A549 (cell line): ENCODE data around the gene ASIC1. TPM values are rescaled to one million over a fixed set of nuclear protein-coding genes. Genes with fewer than 3 reads are reported as not detected.

Experiments
- ATAC-seq, 2 experiments: fragments of 200-7000 bp in 1 of 2; fragments of >200 bp in 1 of 2; cut with Nextera tagmentation in 1 of 2; cut with Tn5 transposase in 1 of 2; 3 replicates each; pipeline versions ENCODE4 v1.8.0 to v1.9.1; 2018 to 2020; ENCODE audit warnings: mild to moderate bottlenecking in 1 of 2, moderate library complexity in 1 of 2
- CTCF ChIA-PET: fragments of 300-600 bp; sonication (Branson Sonifier 250); formaldehyde crosslinking; extraction: SDS; loops from one replicate; lab custom pipeline; 2021; ENCODE audit warnings: antibody characterized with exemption, inconsistent platforms; lab: Yijun Ruan, JAX
- POLR2A ChIA-PET: fragments of 350-600 bp; formaldehyde crosslinking; extraction: SDS; loops from one replicate; lab custom pipeline; 2021; ENCODE audit warnings: antibody characterized with exemption, inconsistent platforms; lab: Yijun Ruan, JAX
- DNase-seq, 2 experiments: peaks; one replicate each; pipeline versions ENCODE4 v3.0.0 to v3.0.0-alpha.2; 2011 to 2016; ENCODE audit warnings: low read depth in 1 of 2, low spot score in 1 of 2
- FAIRE-seq: peaks from 2 replicates; lab custom pipeline; 2011; peaks lifted over from hg19 to GRCh38; lab: Jason Lieb, UNC
- H3K27ac ChIP-seq, 2 experiments: fragments of >200 bp; sonication (Bioruptor Twin); formaldehyde crosslinking; 3 replicates each; pipeline ENCODE4 v1.5.1; 2016 to 2017
- H3K4me1 ChIP-seq: fragments of >200 bp; sonication (Bioruptor Twin); formaldehyde crosslinking; 3 replicates; pipeline ENCODE4 v1.6.1; 2016
- H3K4me2 ChIP-seq: fragments of >200 bp; sonication (Bioruptor Twin); formaldehyde crosslinking; 3 replicates; pipeline ENCODE4 v1.6.1; 2016
- H3K4me3 ChIP-seq: fragments of >200 bp; sonication (Bioruptor Twin); formaldehyde crosslinking; 3 replicates; pipeline ENCODE4 v1.5.1; 2016
- H3K9me3 ChIP-seq: fragments of >200 bp; sonication (Bioruptor Twin); formaldehyde crosslinking; 3 replicates; pipeline ENCODE4 v1.6.1; 2016
- CBX2 ChIP-seq: fragments of 200-600 bp; sonication (generic); IDR thresholded peaks from 2 replicates; pipeline ENCODE4 v1.6.1; 2016; ENCODE audit warnings: low read depth, mild to moderate bottlenecking, borderline replicate concordance
- EHMT2 ChIP-seq: fragments of 200-600 bp; sonication (generic); IDR thresholded peaks from 2 replicates; pipeline ENCODE4 v1.6.1; 2016; ENCODE audit warnings: antibody characterized with exemption, low read depth, mild to moderate bottlenecking, moderate library complexity
- EP300 ChIP-seq, 2 experiments: fragments of >200 bp; sonication (Bioruptor Twin); formaldehyde crosslinking; IDR thresholded peaks; 2 replicates in 1 of 2; 3 replicates in 1 of 2; pipeline ENCODE4 v1.6.1; 2016 to 2017
- HOXB13 ChIP-seq: fragments of 250-450 bp; sonication (Bioruptor Pico); IDR thresholded peaks from 2 replicates; pipeline ENCODE4 v1.5.0; 2020; ENCODE audit warnings: low read depth, mild to moderate bottlenecking, moderate library complexity
- KDM1A ChIP-seq: fragments of 200-600 bp; sonication (generic); IDR thresholded peaks from 2 replicates; pipeline ENCODE4 v1.6.1; 2016; ENCODE audit warnings: low read depth, mild to moderate bottlenecking
- KDM5A ChIP-seq: fragments of 200-600 bp; sonication (generic); IDR thresholded peaks from 2 replicates; pipeline ENCODE4 v1.6.1; 2016; ENCODE audit warnings: antibody characterized with exemption, mild to moderate bottlenecking
- MAZ ChIP-seq: fragments of 150-350 bp; IDR thresholded peaks from 2 replicates; pipeline ENCODE4 v1.6.1; 2014; ENCODE audit warnings: antibody characterized with exemption, low read depth, low read length, borderline replicate concordance
- NFE2L2 ChIP-seq: fragments of 150-350 bp; conservative IDR thresholded peaks from 2 replicates; pipeline ENCODE4 v1.6.1; 2014; ENCODE audit warnings: low read length
- NPAS2 ChIP-seq: fragments of 250-450 bp; sonication (Bioruptor Pico); IDR thresholded peaks from 2 replicates; pipeline ENCODE4 v1.8.0; 2022; ENCODE audit warnings: mild to moderate bottlenecking, moderate library complexity, borderline replicate concordance
- RCOR1 ChIP-seq: fragments of 150-350 bp; IDR thresholded peaks from 2 replicates; pipeline ENCODE4 v1.6.1; 2014; ENCODE audit warnings: antibody characterized with exemption, low read length, low read depth
- RFX5 ChIP-seq: fragments of 450-650 bp; IDR thresholded peaks from 2 replicates; pipeline ENCODE4 v1.7.1; 2014; ENCODE audit warnings: antibody characterized with exemption, mild to moderate bottlenecking, moderate library complexity
- RNF2 ChIP-seq: fragments of 200-600 bp; sonication (generic); IDR thresholded peaks from 2 replicates; pipeline ENCODE4 v1.6.1; 2016; ENCODE audit warnings: low read depth, mild to moderate bottlenecking, antibody characterized with exemption, moderate library complexity, borderline replicate concordance
- TFCP2L1 ChIP-seq: fragments of 250-450 bp; sonication (Bioruptor Pico); IDR thresholded peaks from 2 replicates; pipeline ENCODE4 v1.5.0; 2021; ENCODE audit warnings: mild to moderate bottlenecking
- TP53 ChIP-seq: fragments of 250-450 bp; sonication (Bioruptor Pico); IDR thresholded peaks from 2 replicates; pipeline ENCODE4 v1.5.0; 2021; ENCODE audit warnings: mild to moderate bottlenecking, moderate library complexity
- ZC3H11A ChIP-seq: fragments of 450-650 bp; IDR thresholded peaks from 2 replicates; pipeline ENCODE4 v1.6.1; 2014; ENCODE audit warnings: antibody characterized with exemption, mild to moderate bottlenecking
- ZFP36 ChIP-seq: fragments of 450-650 bp; IDR thresholded peaks from 2 replicates; pipeline ENCODE4 v1.6.1; 2014; ENCODE audit warnings: borderline replicate concordance; ENCODE audit not compliant: partially characterized antibody
- WGBS: methylation state at CpG from one replicate; pipeline ENCODE4 v1.1.6; 2017; ENCODE audit errors: missing lambda C conversion rate; 5-methylcytosine and 5-hydroxymethylcytosine counted together
- polyA plus RNA-seq, 4 experiments: library from polyadenylated mRNA; depleted of rRNA in 3 of 4; stranded (reverse); fragments of >200 nt; fragmentation: RNase III in 1 of 4; extraction: RNeasy Plus Mini Kit Qiagen cat#74134 plus additional on column Dnase treatment in 1 of 4; gene quantifications; 2 replicates in 3 of 4; 3 replicates in 1 of 4; pipeline ENCODE4 v1.2.3, GENCODE V29; 2011 to 2017
- TF ChIP-seq, protein P1 (sequence below): fragments of 200-600 bp; sonication (generic); IDR thresholded peaks from 2 replicates; pipeline ENCODE4 v1.6.1; 2016; ENCODE audit warnings: antibody characterized with exemption, mild to moderate bottlenecking, moderate library complexity
- TF ChIP-seq, protein P2 (sequence below): IDR thresholded peaks from 2 replicates; pipeline ENCODE4 v1.6.1; 2012
- TF ChIP-seq, protein P3 (sequence below): fragments of 250-450 bp; sonication (Bioruptor Pico); IDR thresholded peaks from 2 replicates; pipeline ENCODE4 v1.5.0; 2020; ENCODE audit warnings: low read depth, mild to moderate bottlenecking, moderate library complexity
- TF ChIP-seq, protein P4 (sequence below): fragments of 250-450 bp; sonication (Bioruptor Pico); IDR thresholded peaks from 2 replicates; pipeline ENCODE4 v1.5.0; 2021; ENCODE audit warnings: mild to moderate bottlenecking, moderate library complexity, borderline replicate concordance

ASIC1 gene
- polyA plus RNA-seq, 2 of the 4 experiments (the other 2 are of a cell fraction) = 6.0 to 6.7 TPM

DNA sequence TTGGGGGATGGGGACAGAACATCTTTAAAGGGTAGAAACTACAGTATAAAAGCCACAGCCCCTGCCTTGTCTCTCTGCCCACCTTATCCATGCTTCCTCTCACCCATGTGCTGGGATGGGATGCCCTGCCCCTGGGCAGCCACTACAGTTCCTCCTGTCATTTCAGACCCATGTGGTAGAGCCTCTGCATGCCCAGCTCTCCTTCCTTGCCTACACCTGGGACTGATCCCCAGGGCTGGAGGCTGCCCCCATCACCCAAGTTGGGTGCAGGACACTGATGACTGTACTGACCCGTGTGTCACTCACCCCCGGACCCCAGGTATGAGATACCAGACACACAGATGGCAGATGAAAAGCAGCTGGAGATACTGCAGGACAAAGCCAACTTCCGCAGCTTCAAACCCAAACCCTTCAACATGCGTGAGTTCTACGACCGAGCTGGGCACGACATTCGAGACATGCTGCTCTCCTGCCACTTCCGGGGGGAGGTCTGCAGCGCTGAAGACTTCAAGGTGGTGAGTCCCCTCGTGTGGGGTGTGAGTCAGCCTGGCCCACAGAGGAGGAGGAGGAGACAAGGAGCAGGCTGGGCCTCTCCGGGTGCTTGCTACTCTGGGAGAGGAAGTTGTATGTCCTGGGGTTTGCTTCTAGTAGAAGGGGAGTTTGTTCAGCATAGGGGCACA, 2.2 kb downstream of the ASIC1 start:
- peaks cover 18% of the 10 kb centered on the region for H3K4me1 ChIP-seq
- H3K4me3 ChIP-seq = no peak overlapping the region
- H3K4me2 ChIP-seq = no peak overlapping the region
- 69% methylated on average over 12 of the region's 12 CpGs for WGBS
- H3K27ac ChIP-seq = no peak overlapping the region
- ATAC-seq (no peak), DNase-seq (no peak), FAIRE-seq (no peak)
- CTCF ChIA-PET = interaction anchor here (1.2 to 33.6 kb wide), 9 partner anchors 10 to 255 kb away, joined by 3 to 708 read pairs (median 5); partner anchors contain the start of genes AQP5, AQP6 and COX14
- POLR2A ChIA-PET = no interaction called here
- no peak for TF ChIP-seq KDM1A
- no peak for TF ChIP-seq MAZ
- TF ChIP-seq ZC3H11A = no peak
- no peak for TF ChIP-seq TP53 (CRISPR knock-in tag)
- no peak for TF ChIP-seq CBX2
- TF ChIP-seq RFX5 = no peak
- TF ChIP-seq, protein P1, sequence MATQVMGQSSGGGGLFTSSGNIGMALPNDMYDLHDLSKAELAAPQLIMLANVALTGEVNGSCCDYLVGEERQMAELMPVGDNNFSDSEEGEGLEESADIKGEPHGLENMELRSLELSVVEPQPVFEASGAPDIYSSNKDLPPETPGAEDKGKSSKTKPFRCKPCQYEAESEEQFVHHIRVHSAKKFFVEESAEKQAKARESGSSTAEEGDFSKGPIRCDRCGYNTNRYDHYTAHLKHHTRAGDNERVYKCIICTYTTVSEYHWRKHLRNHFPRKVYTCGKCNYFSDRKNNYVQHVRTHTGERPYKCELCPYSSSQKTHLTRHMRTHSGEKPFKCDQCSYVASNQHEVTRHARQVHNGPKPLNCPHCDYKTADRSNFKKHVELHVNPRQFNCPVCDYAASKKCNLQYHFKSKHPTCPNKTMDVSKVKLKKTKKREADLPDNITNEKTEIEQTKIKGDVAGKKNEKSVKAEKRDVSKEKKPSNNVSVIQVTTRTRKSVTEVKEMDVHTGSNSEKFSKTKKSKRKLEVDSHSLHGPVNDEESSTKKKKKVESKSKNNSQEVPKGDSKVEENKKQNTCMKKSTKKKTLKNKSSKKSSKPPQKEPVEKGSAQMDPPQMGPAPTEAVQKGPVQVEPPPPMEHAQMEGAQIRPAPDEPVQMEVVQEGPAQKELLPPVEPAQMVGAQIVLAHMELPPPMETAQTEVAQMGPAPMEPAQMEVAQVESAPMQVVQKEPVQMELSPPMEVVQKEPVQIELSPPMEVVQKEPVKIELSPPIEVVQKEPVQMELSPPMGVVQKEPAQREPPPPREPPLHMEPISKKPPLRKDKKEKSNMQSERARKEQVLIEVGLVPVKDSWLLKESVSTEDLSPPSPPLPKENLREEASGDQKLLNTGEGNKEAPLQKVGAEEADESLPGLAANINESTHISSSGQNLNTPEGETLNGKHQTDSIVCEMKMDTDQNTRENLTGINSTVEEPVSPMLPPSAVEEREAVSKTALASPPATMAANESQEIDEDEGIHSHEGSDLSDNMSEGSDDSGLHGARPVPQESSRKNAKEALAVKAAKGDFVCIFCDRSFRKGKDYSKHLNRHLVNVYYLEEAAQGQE = no peak
- no peak for TF ChIP-seq RCOR1
- TF ChIP-seq, protein P2, sequence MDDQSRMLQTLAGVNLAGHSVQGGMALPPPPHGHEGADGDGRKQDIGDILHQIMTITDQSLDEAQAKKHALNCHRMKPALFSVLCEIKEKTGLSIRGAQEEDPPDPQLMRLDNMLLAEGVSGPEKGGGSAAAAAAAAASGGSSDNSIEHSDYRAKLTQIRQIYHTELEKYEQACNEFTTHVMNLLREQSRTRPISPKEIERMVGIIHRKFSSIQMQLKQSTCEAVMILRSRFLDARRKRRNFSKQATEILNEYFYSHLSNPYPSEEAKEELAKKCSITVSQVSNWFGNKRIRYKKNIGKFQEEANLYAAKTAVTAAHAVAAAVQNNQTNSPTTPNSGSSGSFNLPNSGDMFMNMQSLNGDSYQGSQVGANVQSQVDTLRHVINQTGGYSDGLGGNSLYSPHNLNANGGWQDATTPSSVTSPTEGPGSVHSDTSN = no peak
- TF ChIP-seq, protein P3, sequence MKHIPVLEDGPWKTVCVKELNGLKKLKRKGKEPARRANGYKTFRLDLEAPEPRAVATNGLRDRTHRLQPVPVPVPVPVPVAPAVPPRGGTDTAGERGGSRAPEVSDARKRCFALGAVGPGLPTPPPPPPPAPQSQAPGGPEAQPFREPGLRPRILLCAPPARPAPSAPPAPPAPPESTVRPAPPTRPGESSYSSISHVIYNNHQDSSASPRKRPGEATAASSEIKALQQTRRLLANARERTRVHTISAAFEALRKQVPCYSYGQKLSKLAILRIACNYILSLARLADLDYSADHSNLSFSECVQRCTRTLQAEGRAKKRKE (CRISPR knock-in tag) = no peak
- TF ChIP-seq TFCP2L1 (CRISPR knock-in tag) = no peak
- TF ChIP-seq, protein P4, sequence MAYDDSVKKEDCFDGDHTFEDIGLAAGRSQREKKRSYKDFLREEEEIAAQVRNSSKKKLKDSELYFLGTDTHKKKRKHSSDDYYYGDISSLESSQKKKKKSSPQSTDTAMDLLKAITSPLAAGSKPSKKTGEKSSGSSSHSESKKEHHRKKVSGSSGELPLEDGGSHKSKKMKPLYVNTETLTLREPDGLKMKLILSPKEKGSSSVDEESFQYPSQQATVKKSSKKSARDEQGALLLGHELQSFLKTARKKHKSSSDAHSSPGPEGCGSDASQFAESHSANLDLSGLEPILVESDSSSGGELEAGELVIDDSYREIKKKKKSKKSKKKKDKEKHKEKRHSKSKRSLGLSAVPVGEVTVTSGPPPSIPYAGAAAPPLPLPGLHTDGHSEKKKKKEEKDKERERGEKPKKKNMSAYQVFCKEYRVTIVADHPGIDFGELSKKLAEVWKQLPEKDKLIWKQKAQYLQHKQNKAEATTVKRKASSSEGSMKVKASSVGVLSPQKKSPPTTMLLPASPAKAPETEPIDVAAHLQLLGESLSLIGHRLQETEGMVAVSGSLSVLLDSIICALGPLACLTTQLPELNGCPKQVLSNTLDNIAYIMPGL (CRISPR knock-in tag) = no peak
- no peak for TF ChIP-seq NPAS2 (CRISPR knock-in tag)
- TF ChIP-seq EHMT2 = no peak
- TF ChIP-seq RNF2 = no peak
- no peaks in the 10 kb centered on the region for H3K9me3 ChIP-seq

DNA sequence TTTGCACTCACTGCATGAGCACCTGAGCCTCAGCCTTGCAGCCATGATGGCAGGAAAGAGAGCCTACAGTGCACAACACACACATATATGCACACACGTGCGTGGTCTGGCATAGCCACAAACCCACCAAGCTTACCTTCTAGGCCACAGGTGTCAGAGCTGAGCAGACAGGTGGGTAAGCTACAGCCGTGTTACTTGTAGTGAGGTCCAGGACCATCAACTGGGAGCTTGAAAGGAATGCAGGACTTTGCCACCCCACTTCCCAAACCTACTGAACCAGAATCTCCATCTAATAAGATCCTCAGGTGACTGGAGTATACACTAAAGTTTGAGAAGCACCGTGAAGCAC, 2.7 kb downstream of the ASIC1 start:
- Histone ChIP-seq H3K4me3 (no peak overlapping the region), H3K9me3 (no peaks in the 10 kb centered on the region), H3K27ac (no peak overlapping the region), H3K4me2 (no peak overlapping the region), H3K4me1 (peaks cover 18% of the 10 kb centered on the region)
- DNase-seq (no peak), ATAC-seq (no peak), FAIRE-seq (no peak)
- CTCF ChIA-PET = interaction anchor here (1.4 to 33.6 kb wide), 7 partner anchors 10 to 255 kb away, joined by 3 to 708 read pairs (median 5); partner anchors contain the start of genes AQP5, AQP6 and COX14
- POLR2A ChIA-PET = no interaction called here
- no peak for TF ChIP-seq ZFP36
- TF ChIP-seq EP300 (IDR thresholded peaks at IDR 0.05) = no peak
- no peak for TF ChIP-seq NFE2L2
- no peak for TF ChIP-seq TP53 (CRISPR knock-in tag)
- TF ChIP-seq HOXB13 (CRISPR knock-in tag) = no peak
- no peak for TF ChIP-seq KDM5A
- no peak for TF ChIP-seq ZC3H11A
- 73% methylated on average over 4 of the region's 4 CpGs for WGBS
